ENCODE data around the gene CPLX3. TPM values are rescaled to one million over a fixed set of nuclear protein-coding genes. Genes with fewer than 3 reads are reported as not detected.
A peak's percentile ranks its signal among the peaks of the same experiment; 100 is the strongest.

The CPLX3 gene
- total RNA-seq, 1 experiment from 2014 or later = not detected

DNA sequence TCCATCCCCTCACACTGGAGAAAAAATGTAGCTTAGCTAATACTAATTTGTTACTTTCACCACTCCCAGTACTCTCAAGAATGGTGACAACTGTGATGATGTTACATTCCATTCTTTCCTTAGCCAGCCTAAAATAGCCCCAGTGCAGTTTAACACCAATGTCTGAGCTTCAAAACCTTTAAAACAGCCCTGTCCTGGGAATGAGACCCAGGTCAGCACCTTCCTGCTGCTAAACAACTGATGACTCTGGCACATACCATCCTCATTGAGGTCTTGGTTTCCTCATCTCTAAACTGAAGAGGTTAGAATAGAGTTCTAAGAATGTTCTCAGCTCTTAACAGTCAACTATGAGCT is 42.9 kb downstream of the CPLX3 start:
- H3K27me3 ChIP-seq = no peaks in the 10 kb centered on the region
- H3K4me3 ChIP-seq = no peak overlapping the region
- H3K4me1 ChIP-seq = 0 out of 2 replicates have a peak, but pooled peaks cover 5% of the 10 kb centered on the region
- no peak for DNase-seq
- H3K36me3 ChIP-seq = 0 out of 2 replicates have a peak, but pooled peaks cover 5% of the 10 kb centered on the region
- H3K27ac ChIP-seq = no peak overlapping the region
- no peaks in the 10 kb centered on the region for H3K9me3 ChIP-seq (replicated peaks)

DNA sequence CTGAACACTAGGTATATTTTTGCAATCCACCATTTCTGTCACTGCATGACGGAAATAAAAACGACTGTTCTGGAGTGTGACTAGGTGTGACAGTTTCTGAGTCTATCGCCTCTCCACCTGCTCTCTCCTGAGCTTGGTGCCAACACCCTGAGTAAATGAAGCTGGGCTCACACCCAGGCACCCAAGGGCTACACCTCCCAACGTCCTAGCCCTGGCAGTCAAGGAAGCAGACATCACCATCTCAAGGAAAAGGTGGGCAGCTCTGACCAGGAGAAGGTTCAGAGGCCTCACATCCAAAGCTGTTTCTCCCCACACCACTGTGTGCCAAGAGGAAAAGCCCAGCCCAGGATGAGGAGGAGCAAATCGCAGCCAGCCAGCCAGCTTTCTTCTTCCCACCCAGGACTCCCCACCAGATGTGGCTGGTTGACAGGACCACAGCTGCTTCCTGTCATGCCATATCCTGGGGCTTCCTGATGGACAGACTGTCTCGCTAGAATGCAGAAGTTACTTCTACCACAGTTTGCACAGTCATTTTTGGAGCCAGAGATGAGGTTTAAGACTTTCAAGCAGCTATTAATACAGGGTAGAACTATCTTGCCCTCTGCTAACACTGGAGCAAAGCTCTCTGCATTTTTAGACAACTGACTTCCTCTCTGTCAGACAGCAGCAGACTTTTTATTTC is 43.4 kb downstream of the CPLX3 start:
- Histone ChIP-seq H3K27me3 (no peaks in the 10 kb centered on the region), H3K4me1 (0 out of 2 replicates have a peak, but pooled peaks cover 5% of the 10 kb centered on the region), H3K27ac (no peak overlapping the region), H3K9me3 (replicated peaks) (no peaks in the 10 kb centered on the region), H3K36me3 (0 out of 2 replicates have a peak, but pooled peaks cover 5% of the 10 kb centered on the region), H3K4me3 (no peak overlapping the region)
- no peak for DNase-seq

DNA sequence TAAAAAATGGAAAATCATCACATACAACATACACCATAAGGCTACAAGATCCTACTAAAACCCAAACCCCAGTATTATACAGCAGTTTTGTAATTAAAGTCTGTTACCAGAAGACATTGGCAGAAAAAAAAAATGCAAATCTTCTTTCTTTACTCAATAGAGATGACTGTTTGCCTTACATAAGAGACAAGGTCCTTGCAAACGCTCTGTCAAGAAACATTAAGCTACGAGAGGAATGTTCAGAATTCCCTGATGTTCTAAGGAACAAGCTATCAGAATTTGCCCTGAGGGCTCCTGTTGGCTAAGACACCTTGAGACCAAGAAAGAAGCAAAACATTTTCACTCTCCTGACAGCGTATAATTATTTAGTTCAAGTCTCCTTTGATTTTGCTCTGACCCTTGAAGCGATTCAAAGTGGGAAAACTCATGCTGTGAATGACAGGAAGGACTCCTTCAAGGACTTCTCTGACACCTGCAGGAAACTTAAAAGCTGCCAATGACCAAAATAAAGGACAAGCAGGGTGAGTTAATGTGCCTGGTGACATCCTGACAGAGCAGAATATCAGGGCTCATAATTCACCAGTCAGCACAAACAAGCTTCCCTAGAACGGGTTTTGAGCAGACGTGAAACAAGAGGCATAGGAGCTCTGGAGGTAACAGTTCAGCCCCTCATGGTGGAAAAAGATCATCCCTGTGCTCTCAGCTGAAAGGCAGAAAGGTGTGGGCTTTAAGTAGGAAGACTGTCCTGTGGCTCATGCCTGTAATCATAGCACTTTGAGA is 44.2 kb downstream of the CPLX3 start:
- Histone ChIP-seq H3K27ac (no peak overlapping the region), H3K27me3 (no peaks in the 10 kb centered on the region), H3K36me3 (0 out of 2 replicates have a peak, but pooled peaks cover 5% of the 10 kb centered on the region), H3K4me1 (0 out of 2 replicates have a peak, but pooled peaks cover 5% of the 10 kb centered on the region), H3K4me3 (no peak overlapping the region), H3K9me3 (replicated peaks) (no peaks in the 10 kb centered on the region)
- no peak for DNase-seq

DNA sequence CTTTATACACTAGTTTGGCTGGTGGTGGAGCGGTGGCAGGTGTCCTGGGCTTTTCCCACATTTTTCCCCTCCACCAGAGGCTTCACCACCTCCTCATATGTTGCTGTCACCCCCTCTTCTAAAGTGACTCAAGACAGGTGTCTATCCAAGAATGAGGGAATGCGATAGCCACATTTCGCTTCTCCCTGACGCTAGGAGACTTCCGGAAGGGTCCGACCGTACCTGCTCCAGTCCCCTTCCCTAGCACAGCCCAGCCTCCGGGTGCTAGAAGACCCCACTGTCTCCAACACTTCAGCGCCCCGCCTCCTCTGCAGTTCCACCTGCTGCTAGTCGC is 46.2 kb downstream of the CPLX3 start:
- Histone ChIP-seq H3K36me3 (0 out of 2 replicates have a peak, but pooled peaks cover 5% of the 10 kb centered on the region), H3K27ac (peak overlapping the region; percentile 83), H3K27me3 (no peaks in the 10 kb centered on the region), H3K4me1 (0 out of 2 replicates have a peak, but pooled peaks cover 5% of the 10 kb centered on the region), H3K9me3 (replicated peaks) (no peaks in the 10 kb centered on the region), H3K4me3 (peak overlapping the region; percentile 98)
- DNase-seq = no peak

DNA sequence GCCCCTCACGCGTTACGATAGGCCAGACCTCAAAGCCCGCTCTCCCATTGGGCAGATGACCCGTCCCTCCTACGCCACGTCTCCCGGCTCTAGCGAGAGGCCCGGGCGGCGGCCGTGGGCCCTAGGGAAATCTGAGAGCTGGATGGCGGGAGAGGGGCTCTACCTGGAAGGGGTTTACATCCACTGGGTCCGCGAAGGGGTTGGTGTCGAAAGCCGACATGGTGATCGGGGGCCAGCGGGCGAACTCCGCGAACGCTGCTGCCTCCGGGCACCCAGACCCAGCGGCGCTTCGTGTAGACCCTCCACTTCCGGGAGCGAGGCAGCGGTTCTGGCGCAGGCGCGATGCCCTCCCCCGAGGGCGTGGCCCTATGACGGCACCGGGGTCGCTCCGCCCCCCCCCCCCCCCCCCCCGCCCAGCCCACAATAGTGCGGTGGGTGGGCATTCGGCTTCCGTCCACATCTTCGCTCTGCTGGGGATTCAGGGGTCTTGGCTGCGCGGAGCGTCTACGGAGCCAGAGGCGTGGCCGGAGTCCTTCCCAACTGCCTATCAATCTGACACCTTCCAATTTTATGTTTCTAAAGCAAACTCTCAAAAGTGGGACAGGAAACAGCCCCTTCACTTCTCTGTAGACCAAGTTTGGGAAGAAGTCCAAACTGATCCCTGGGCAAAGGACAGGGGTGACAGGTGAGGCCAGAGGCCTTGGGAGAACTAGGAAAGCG is 46.8 kb downstream of the CPLX3 start, which contains the start of gene SCAMP2:
SCAMP2 (minus strand) TSS at position 330 of the 720 bp plus-strand sequence; CDS start at position 220, 110 bp downstream.
- Histone ChIP-seq H3K4me3 (peak within 1 kb of the TSS; percentile 98), H3K4me1 (0 out of 2 replicates have a peak, but pooled peaks cover 5% of the 10 kb centered on the region), H3K27me3 (0 out of 2 replicates have a peak, but pooled peaks cover under 1% of the 10 kb centered on the region), H3K27ac (peak within 1 kb of the TSS; percentile 83), H3K36me3 (no peaks in the 10 kb centered on the region), H3K9me3 (replicated peaks) (no peaks in the 10 kb centered on the region)
- DNase-seq = peak; percentile 95 to 96

DNA sequence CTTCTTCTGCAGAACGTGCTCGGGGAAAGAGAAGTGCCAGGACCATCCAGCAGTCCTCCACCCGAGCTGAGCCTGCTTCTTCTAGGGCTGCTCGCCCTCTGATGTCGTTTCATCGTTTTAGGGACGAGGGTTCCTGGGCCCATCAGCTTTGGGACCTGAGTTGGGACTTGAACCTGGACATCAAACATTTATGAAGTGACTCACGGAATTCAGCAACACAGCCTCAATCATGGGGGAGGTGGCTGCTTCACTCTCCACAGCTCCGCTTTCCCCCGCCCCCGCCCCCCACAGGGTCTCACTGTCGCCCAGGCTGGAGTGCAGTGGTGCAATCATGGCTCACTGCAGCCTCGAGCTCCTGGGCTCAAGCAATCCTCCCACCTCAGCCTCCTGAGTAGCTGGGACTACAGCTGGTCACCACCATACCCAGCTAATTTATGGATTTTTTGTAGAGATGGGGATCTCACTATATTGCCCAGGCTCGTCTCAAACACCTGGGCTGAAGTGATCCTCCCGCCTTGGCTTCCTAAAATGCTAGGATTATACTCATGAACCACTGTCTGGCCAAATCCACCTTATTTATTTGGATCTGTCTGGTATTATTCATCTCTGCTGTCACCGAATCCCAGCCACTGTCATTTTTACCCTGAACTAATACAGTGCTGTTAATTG is 47.5 kb downstream of the CPLX3 start:
- H3K9me3 ChIP-seq (replicated peaks) = no peaks in the 10 kb centered on the region
- 0 out of 2 replicates have a peak, but pooled peaks cover 3% of the 10 kb centered on the region for H3K27me3 ChIP-seq
- H3K4me3 ChIP-seq = peak overlapping the region; percentile 98
- 0 out of 2 replicates have a peak, but pooled peaks cover 5% of the 10 kb centered on the region for H3K4me1 ChIP-seq
- DNase-seq = peak in 1 of 2 experiments; percentile 25
- no peak overlapping the region for H3K27ac ChIP-seq
- H3K36me3 ChIP-seq = no peaks in the 10 kb centered on the region

DNA sequence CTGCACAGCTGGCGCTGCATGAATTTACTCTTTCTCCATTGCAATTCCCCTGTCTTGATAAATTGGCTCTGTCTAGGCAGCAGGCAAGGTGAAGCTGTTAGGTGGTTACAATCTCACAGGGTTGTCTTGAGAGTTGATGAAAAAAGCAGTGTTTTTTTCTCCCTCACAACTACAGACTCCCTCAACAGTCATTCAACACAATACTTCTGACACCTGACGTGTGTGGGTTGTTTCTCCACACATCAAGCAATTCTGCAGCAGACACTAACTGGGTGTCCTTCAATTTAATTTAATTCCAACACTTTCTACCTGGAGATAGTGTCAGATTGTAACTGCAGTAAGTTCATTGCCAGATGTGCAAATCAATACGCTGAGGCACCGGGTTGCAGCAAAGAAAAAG is 51.8 kb downstream of the CPLX3 start:
- H3K27ac ChIP-seq = no peak overlapping the region
- H3K4me1 ChIP-seq = 0 out of 2 replicates have a peak, but pooled peaks cover 5% of the 10 kb centered on the region
- 0 out of 2 replicates have a peak, but pooled peaks cover 3% of the 10 kb centered on the region for H3K27me3 ChIP-seq
- no peak overlapping the region for H3K4me3 ChIP-seq
- no peak for DNase-seq
- no peaks in the 10 kb centered on the region for H3K36me3 ChIP-seq
- H3K9me3 ChIP-seq (replicated peaks) = peaks cover 5% of the 10 kb centered on the region; the same call in 1 of the 2 replicates

Other genes with a start within 250 kb of the CPLX3 start
- 42.3 and 44.4 TPM in 2 replicates for gene CLK3, start 210.8 kb upstream of the CPLX3 start, total RNA-seq (2014; rRNA removed; shearing (Covaris generic))
- gene EDC3, start 130.6 kb upstream of the CPLX3 start, total RNA-seq (2014; rRNA removed; shearing (Covaris generic)) = 19.7 and 21.6 TPM in 2 replicates
- not detected in 2 replicates for gene CYP1A1, start 101.1 kb upstream of the CPLX3 start, total RNA-seq (2014; rRNA removed; shearing (Covaris generic))
- gene CYP1A2, start 77.8 kb upstream of the CPLX3 start, total RNA-seq (2014; rRNA removed; shearing (Covaris generic)) = not detected in 2 replicates
- gene CSK, start 44.5 kb upstream of the CPLX3 start, total RNA-seq (2014; rRNA removed; shearing (Covaris generic)) = 23.2 and 24.0 TPM in 2 replicates
- not detected in 2 replicates for gene LMAN1L, start 13.8 kb upstream of the CPLX3 start, total RNA-seq (2014; rRNA removed; shearing (Covaris generic))
- gene ULK3, start 16.5 kb downstream of the CPLX3 start, total RNA-seq (2014; rRNA removed; shearing (Covaris generic)) = 27.1 and 28.3 TPM in 2 replicates
- gene SCAMP2, start 46.7 kb downstream of the CPLX3 start, total RNA-seq (2014; rRNA removed; shearing (Covaris generic)) = 25.8 and 29.2 TPM in 2 replicates
- gene MPI, start 63.4 kb downstream of the CPLX3 start, total RNA-seq (2014; rRNA removed; shearing (Covaris generic)) = 24.2 and 25.5 TPM in 2 replicates
- 22.6 and 29.3 TPM in 2 replicates for gene FAM219B, start 80.2 kb downstream of the CPLX3 start, total RNA-seq (2014; rRNA removed; shearing (Covaris generic))
- gene COX5A, start 111.4 kb downstream of the CPLX3 start, total RNA-seq (2014; rRNA removed; shearing (Covaris generic)) = 212 and 220 TPM in 2 replicates
- gene RPP25, start 130.1 kb downstream of the CPLX3 start, total RNA-seq (2014; rRNA removed; shearing (Covaris generic)) = 0.02 TPM in 1 of 2 replicates, not detected in the other
- 13.5 and 14.4 TPM in 2 replicates for gene SCAMP5, start 168.9 kb downstream of the CPLX3 start, total RNA-seq (2014; rRNA removed; shearing (Covaris generic))
- gene PPCDC, start 197.0 kb downstream of the CPLX3 start, total RNA-seq (2014; rRNA removed; shearing (Covaris generic)) = 21.5 and 25.5 TPM in 2 replicates

Measured in SJCRH30 (cell line).